SK-N-SH (cell line): ENCODE measurements around the gene SLC41A2. TPM values are rescaled to one million over a fixed set of nuclear protein-coding genes. Genes with fewer than 3 reads are reported as not detected.

Experiments
- CTCF ChIA-PET: fragments of 300-600, 350-600 bp; formaldehyde crosslinking; extraction: SDS; loops from one replicate; lab custom pipeline; 2021; lab: Yijun Ruan, JAX
- POLR2A ChIA-PET: fragments of 350-600 bp; sonication (Branson Sonifier 250); formaldehyde crosslinking; extraction: SDS; loops from one replicate; lab custom pipeline; 2020; ENCODE audit warnings: antibody characterized with exemption, inconsistent platforms; lab: Yijun Ruan, JAX
- DNase-seq: peaks from one replicate; pipeline ENCODE4 v3.0.0; 2012
- H2AFZ ChIP-seq: fragments of 200-600 bp; sonication (generic); 2 replicates; pipeline ENCODE4 v1.8.1; 2016; ENCODE audit warnings: antibody characterized with exemption, mild to moderate bottlenecking, low read depth
- H3F3A ChIP-seq: fragments of 200-600 bp; sonication (generic); replicated peaks from 2 replicates; pipeline ENCODE3; 2016; ENCODE audit warnings: antibody characterized with exemption, mild to moderate bottlenecking; ENCODE audit not compliant: insufficient read depth
- H3K27ac ChIP-seq, 2 experiments: fragments of 200-500 bp in 1 of 2; fragments of 200-600 bp in 1 of 2; sonication (Bioruptor generic) in 1 of 2; sonication (generic), shearing (Covaris generic) in 1 of 2; 2 replicates each; pipeline versions ENCODE4 v1.5.1 to v1.6.1; 2014 to 2016; ENCODE audit warnings: low read depth in 2 of 2, inconsistent platforms in 1 of 2, low read length in 1 of 2, mild to moderate bottlenecking in 1 of 2, mixed read lengths in 1 of 2
- H3K27me3 ChIP-seq: fragments of 200-600 bp; sonication (generic), shearing (Covaris generic); 2 replicates; pipeline ENCODE4 v1.6.1; 2016; ENCODE audit warnings: mixed run types; ENCODE audit not compliant: insufficient read depth
- H3K36me3 ChIP-seq, 2 experiments: fragments of 200-500 bp in 1 of 2; fragments of 200-600 bp in 1 of 2; sonication (Bioruptor generic) in 1 of 2; sonication (generic) in 1 of 2; replicated peaks in 1 of 2; 2 replicates each; pipeline versions ENCODE3 to v1.5.1; 2014 to 2016; ENCODE audit warnings: low read length in 1 of 2, mild to moderate bottlenecking in 1 of 2; ENCODE audit not compliant: insufficient read depth in 2 of 2, control insufficient read depth in 1 of 2
- H3K4me1 ChIP-seq, 2 experiments: fragments of 200-500 bp in 1 of 2; fragments of 200-600 bp in 1 of 2; sonication (Bioruptor generic) in 1 of 2; sonication (generic), shearing (Covaris generic) in 1 of 2; 2 replicates each; pipeline versions ENCODE4 v1.5.1 to v1.6.1; 2014 to 2016; ENCODE audit warnings: low read depth in 1 of 2, low read length in 1 of 2, mixed run types in 1 of 2; ENCODE audit not compliant: insufficient read depth in 2 of 2, control insufficient read depth in 1 of 2
- H3K4me2 ChIP-seq: fragments of 200-600 bp; sonication (generic), shearing (Covaris generic); 2 replicates; pipeline ENCODE4 v1.6.1; 2017; ENCODE audit warnings: mixed run types
- H3K4me3 ChIP-seq, 2 experiments: fragments of 200-500 bp in 1 of 2; fragments of 200-600 bp in 1 of 2; sonication (Bioruptor generic) in 1 of 2; sonication (generic), shearing (Covaris generic) in 1 of 2; 2 replicates each; pipeline versions ENCODE4 v1.5.1 to v1.8.1; 2014 to 2016; ENCODE audit warnings: low read depth in 2 of 2, inconsistent platforms in 1 of 2, low read length in 1 of 2, mild to moderate bottlenecking in 1 of 2, mixed read lengths in 1 of 2, moderate library complexity in 1 of 2
- H3K79me2 ChIP-seq: fragments of 200-600 bp; sonication (generic); 2 replicates; pipeline ENCODE4 v1.8.1; 2017; ENCODE audit warnings: mild to moderate bottlenecking; ENCODE audit not compliant: insufficient read depth
- H3K9ac ChIP-seq: fragments of 200-600 bp; sonication (generic); 2 replicates; pipeline ENCODE4 v1.6.1; 2017; ENCODE audit warnings: mixed run types
- H3K9me2 ChIP-seq: fragments of 200-600 bp; sonication (generic); 2 replicates; pipeline ENCODE4 v1.6.1; 2017; ENCODE audit warnings: mixed run types
- H3K9me3 ChIP-seq: fragments of 200-600 bp; sonication (generic); 2 replicates; pipeline ENCODE4 v1.6.1; 2017; ENCODE audit warnings: mixed run types, mild to moderate bottlenecking, moderate library complexity
- H4K20me1 ChIP-seq: fragments of 200-600 bp; sonication (generic); 2 replicates; pipeline ENCODE4 v1.6.1; 2017; ENCODE audit warnings: mild to moderate bottlenecking, mixed run types; ENCODE audit not compliant: insufficient read depth
- CHD2 ChIP-seq: fragments of 150-350 bp; IDR thresholded peaks from 2 replicates; pipeline ENCODE4 v1.6.1; 2018; ENCODE audit warnings: low read length; ENCODE audit not compliant: partially characterized antibody
- ELF1 ChIP-seq: IDR thresholded peaks from 2 replicates; pipeline ENCODE4 v1.4.0; 2012
- EZH2phosphoT487 ChIP-seq: fragments of 200-600 bp; sonication (generic); IDR thresholded peaks from 2 replicates; pipeline ENCODE4 v1.6.1; 2017; ENCODE audit warnings: low read depth, mixed run types, mild to moderate bottlenecking, antibody characterized with exemption, moderate library complexity, borderline replicate concordance
- FOXM1 ChIP-seq: IDR thresholded peaks from 2 replicates; pipeline ENCODE4 v1.4.0; 2012; ENCODE audit warnings: low read depth, mild to moderate bottlenecking
- GATA2 ChIP-seq: sonication (generic); formaldehyde crosslinking; IDR thresholded peaks from 2 replicates; pipeline ENCODE4 v1.5.0; 2020; ENCODE audit warnings: mild to moderate bottlenecking, missing genetic modification reagents
- IRF3 ChIP-seq: fragments of 150-350 bp; IDR thresholded peaks from 2 replicates; pipeline ENCODE4 v1.6.1; 2016; ENCODE audit warnings: mild to moderate bottlenecking, low read depth, low read length
- JUND ChIP-seq: IDR thresholded peaks from 2 replicates; pipeline ENCODE4 v1.4.0; 2012
- MEF2A ChIP-seq: IDR thresholded peaks from 2 replicates; pipeline ENCODE4 v1.4.0; 2012; ENCODE audit warnings: low read depth, borderline replicate concordance
- NFIC ChIP-seq: IDR thresholded peaks from 2 replicates; pipeline ENCODE4 v1.4.0; 2012; ENCODE audit warnings: borderline replicate concordance
- POLR2AphosphoS5 ChIP-seq: IDR thresholded peaks from 2 replicates; pipeline ENCODE4 v1.6.1; 2012; ENCODE audit warnings: low read depth, low read length
- RAD21 ChIP-seq: IDR thresholded peaks from 2 replicates; pipeline ENCODE4 v1.6.1; 2012; ENCODE audit warnings: mild to moderate bottlenecking, low read length
- RCOR1 ChIP-seq: fragments of 150-350 bp; IDR thresholded peaks from 2 replicates; pipeline ENCODE4 v1.6.1; 2017; ENCODE audit warnings: antibody characterized with exemption, low read length
- REST ChIP-seq: IDR thresholded peaks from 2 replicates; pipeline ENCODE4 v1.6.1; 2012; ENCODE audit warnings: mild to moderate bottlenecking, low read depth, low read length, moderate library complexity
- RFX5 ChIP-seq: IDR thresholded peaks from 2 replicates; pipeline ENCODE4 v1.6.1; 2012; ENCODE audit warnings: mild to moderate bottlenecking, improper control_type of control experiment, low read length
- SIN3A ChIP-seq: IDR thresholded peaks from 2 replicates; pipeline ENCODE4 v1.6.1; 2012; ENCODE audit warnings: low read depth, mild to moderate bottlenecking, low read length, moderate library complexity, borderline replicate concordance
- SMC3 ChIP-seq: IDR thresholded peaks from 2 replicates; pipeline ENCODE4 v1.6.1; 2012; ENCODE audit warnings: low read depth, low read length, improper control_type of control experiment
- TCF12 ChIP-seq: IDR thresholded peaks from 2 replicates; pipeline ENCODE4 v1.4.0; 2012
- TEAD4 ChIP-seq: IDR thresholded peaks from 2 replicates; pipeline ENCODE4 v1.4.0; 2012; ENCODE audit warnings: mild to moderate bottlenecking, borderline replicate concordance; ENCODE audit not compliant: insufficient read depth
- USF1 ChIP-seq: IDR thresholded peaks from 2 replicates; pipeline ENCODE4 v1.4.0; 2012; ENCODE audit warnings: low read depth, borderline replicate concordance
- YY1 ChIP-seq: IDR thresholded peaks from 2 replicates; pipeline ENCODE4 v1.4.0; 2012; ENCODE audit warnings: low read depth, mild to moderate bottlenecking
- WGBS: methylation state at CpG from one replicate; pipeline ENCODE4 v1.1.6; 2017; ENCODE audit warnings: low lambda C conversion rate; 5-methylcytosine and 5-hydroxymethylcytosine counted together
- polyA plus RNA-seq, 3 experiments: library from polyadenylated mRNA; depleted of rRNA; stranded (reverse); fragments of >200 nt; gene quantifications; 2 replicates each; pipeline ENCODE4 v1.2.3, GENCODE V29; 2012

Gene SLC41A2
- polyA plus RNA-seq, 1 of the 3 experiments (the other 2 are of a cell fraction) = 1.7 TPM

- H3K9ac ChIP-seq = peak overlapping the region; percentile 77; the same call in 1 of the 2 replicates
- TF ChIP-seq RCOR1 (no peak), RAD21 (no peak), USF1 (no peak), NFIC (0 out of 2 replicates have a peak, but pooled peaks have one; percentile 0)
- no peaks in the 10 kb centered on the region for H3K9me2 ChIP-seq
- no peaks in the 10 kb centered on the region for H3K27me3 ChIP-seq
- peak overlapping the region; percentile 77 to 88 for H3K27ac ChIP-seq
- WGBS = 55% methylated on average over 14 of the region's 14 CpGs
- H3K4me2 ChIP-seq = peak overlapping the region; percentile 67
- no peaks in the 10 kb centered on the region for H4K20me1 ChIP-seq
- ChIA-PET CTCF (interaction anchor here (1.6 to 2.5 kb wide), 4 partner anchors 8 to 577 kb away, joined by 5 to 20 read pairs (median 7); no protein-coding TSS in a partner anchor), POLR2A (interaction anchor here (1.3 kb wide), 1 partner anchor 27 kb away, joined by 3 read pairs; no protein-coding TSS in a partner anchor)
- H2AFZ ChIP-seq = peak overlapping the region; percentile 68
- H3K4me1 ChIP-seq = peaks cover 6 to 17% of the 10 kb centered on the region in 2 experiments; a peak in 3 of 4 replicates
- peaks cover 5% of the 10 kb centered on the region; the same call in 1 of the 2 replicates for H3K79me2 ChIP-seq
- H3F3A ChIP-seq = peaks cover 21% of the 10 kb centered on the region
- H3K9me3 ChIP-seq = no peaks in the 10 kb centered on the region
- no peak for DNase-seq
- no peaks in the 10 kb centered on the region for H3K36me3 ChIP-seq
- peak overlapping the region; percentile 81 to 83 for H3K4me3 ChIP-seq
These were observed 780 bp upstream of the SLC41A2 start for GRCh38 chr12:104958805-104959334.

- Histone ChIP-seq H3K9me3 (no peaks in the 10 kb centered on the region), H3F3A (peaks cover 26% of the 10 kb centered on the region), H3K4me3 (peak overlapping the region; percentile 81 to 83), H3K9ac (peak overlapping the region; percentile 77; the same call in 1 of the 2 replicates), H3K4me1 (peaks cover 6 to 17% of the 10 kb centered on the region in 2 experiments; a peak in 3 of 4 replicates), H2AFZ (peak overlapping the region; percentile 37; the same call in 1 of the 2 replicates), H3K27ac (peak overlapping the region; percentile 20 to 88; a peak in 1 of 4 replicates), H3K4me2 (peak overlapping the region; percentile 67), H3K36me3 (no peaks in the 10 kb centered on the region), H3K79me2 (peaks cover 5% of the 10 kb centered on the region; the same call in 1 of the 2 replicates), H3K9me2 (no peaks in the 10 kb centered on the region), H4K20me1 (no peaks in the 10 kb centered on the region), H3K27me3 (no peaks in the 10 kb centered on the region)
- POLR2A ChIA-PET = no interaction called here
- peak; percentile 77 for DNase-seq
- CTCF ChIA-PET = interaction anchor here (0.6 to 2.5 kb wide), 7 partner anchors 8 to 576 kb away, joined by 3 to 20 read pairs (median 4); no protein-coding TSS in a partner anchor
- 0% methylated on average over 18 of the region's 31 CpGs for WGBS
- TF ChIP-seq TCF12 = no peak
- TF ChIP-seq SIN3A = no peak
- TF ChIP-seq CHD2 = no peak
- TF ChIP-seq RAD21 = no peak
- TF ChIP-seq RFX5 = no peak
- TF ChIP-seq TEAD4 = no peak
- no peak for TF ChIP-seq YY1
- TF ChIP-seq EZH2phosphoT487 = no peak
- TF ChIP-seq ELF1 = no peak
- TF ChIP-seq MEF2A = no peak
- no peak for TF ChIP-seq IRF3
- TF ChIP-seq SMC3 = no peak
- no peak for TF ChIP-seq JUND
- no peak for TF ChIP-seq REST
- TF ChIP-seq USF1 = no peak
- no peak for TF ChIP-seq POLR2AphosphoS5
- TF ChIP-seq GATA2 (CRISPR knock-in tag) = no peak
- no peak for TF ChIP-seq FOXM1
These were observed 430 bp downstream of the SLC41A2 start for GRCh38 chr12:104957719-104958000.
